RKO (cell line): Measurements from ENCODE around the gene C6orf58.
A peak's percentile ranks its signal among the peaks of the same experiment; 100 is the strongest.
"Not testable (repeated sequence)": the region's sequence is repeated elsewhere in the genome, so short reads cannot be mapped to it uniquely, and the experiment has no call there.

ENCODE experiments used
- DNase-seq: peaks from one replicate; pipeline ENCODE4 v3.0.0-alpha.2; 2016; ENCODE audit warnings: low spot score

Gene C6orf58

DNA sequence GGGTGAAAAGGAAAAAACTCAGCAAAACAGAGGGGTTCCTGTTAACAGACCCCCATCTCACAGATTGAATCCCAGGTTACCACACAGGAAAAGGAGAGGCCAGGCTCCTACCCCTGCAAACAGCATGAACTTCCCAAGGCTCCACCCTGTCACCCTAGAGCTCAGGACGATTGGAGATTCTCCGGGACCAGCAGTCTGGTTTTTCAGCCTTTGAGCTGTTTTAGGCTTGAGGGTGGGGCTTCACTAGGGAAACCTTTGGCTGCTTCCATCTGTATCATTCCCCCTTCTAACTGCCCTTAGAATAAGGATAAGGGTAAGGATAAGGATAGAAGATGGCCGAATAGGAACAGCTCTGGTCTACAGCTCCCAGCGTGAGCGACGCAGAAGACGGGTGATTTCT lies 16.0 kb downstream of the C6orf58 start:
- no peak for DNase-seq

DNA sequence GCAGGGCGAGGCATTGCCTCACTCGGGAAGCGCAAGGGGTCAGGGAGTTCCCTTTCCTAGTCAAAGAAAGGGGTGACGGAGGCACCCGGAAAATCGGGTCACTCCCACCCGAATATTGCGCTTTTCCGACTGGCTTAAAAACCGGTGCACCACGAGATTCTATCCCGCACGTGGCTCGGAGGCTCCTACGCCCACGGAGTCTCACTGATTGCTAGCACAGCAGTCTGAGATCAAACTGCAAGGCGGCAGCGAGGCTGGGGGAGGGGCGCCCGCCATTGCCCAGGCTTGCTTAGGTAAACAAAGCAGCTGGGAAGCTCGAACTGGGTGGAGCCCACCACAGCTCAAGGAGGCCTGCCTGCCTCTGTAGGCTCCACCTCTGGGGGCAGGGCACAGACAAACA lies 16.5 kb downstream of the C6orf58 start:
- not testable (repeated sequence) for DNase-seq

DNA sequence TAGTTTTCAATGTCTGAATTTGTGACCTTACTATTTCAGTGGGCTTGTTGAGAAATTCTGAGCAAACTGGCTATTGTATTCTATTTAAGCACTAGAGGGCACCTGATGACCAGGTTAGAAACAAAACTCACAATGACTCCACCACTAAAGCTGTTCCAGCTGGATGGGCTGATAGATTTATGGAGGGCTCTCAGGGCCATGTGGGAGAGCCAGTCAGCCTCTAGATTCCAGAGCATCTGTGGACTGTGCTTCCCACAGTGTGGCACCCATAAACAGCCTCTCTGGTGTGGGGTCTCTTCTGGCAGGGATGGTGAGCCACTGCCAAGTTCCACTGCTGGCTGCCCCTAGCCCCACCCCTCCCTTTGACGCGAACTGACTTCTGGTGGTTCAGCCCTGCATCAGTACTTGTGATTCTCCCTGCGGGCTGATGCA lies 29.2 kb downstream of the C6orf58 start:
- DNase-seq, result peak; percentile 81

DNA sequence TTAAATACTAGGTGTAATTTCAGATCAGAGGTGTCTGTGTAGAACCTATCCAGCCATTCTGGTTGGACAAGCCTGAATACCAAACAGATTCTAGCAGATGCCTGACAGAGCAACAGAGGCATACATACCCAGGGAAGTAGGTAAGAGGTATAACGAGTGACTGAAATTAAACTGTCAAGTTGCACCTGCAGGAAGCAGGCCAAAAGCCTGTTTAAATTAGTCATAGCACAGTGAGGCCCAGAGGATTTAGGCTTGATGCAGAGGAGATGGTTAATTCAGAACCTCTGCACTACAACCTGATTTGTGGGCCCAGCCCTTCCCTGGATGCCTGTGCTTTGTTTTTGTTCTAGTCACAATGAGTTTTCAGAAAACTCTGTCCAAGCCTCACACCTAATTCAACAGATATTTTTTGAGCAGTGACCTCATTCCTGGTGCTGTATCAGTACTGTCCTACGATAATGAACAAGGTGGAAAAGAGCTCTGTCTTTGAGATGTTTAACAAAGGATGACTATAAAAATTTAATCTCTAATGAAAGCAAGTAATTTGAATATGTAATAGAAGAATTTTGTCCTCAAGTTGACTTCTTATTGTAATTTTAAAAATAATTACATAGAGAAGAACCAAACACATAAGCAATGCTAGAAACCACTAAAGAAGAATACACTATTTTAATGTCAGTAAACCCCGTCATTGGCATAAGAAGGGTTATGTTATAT lies 31.7 kb downstream of the C6orf58 start:
- DNase-seq, result no peak

DNA sequence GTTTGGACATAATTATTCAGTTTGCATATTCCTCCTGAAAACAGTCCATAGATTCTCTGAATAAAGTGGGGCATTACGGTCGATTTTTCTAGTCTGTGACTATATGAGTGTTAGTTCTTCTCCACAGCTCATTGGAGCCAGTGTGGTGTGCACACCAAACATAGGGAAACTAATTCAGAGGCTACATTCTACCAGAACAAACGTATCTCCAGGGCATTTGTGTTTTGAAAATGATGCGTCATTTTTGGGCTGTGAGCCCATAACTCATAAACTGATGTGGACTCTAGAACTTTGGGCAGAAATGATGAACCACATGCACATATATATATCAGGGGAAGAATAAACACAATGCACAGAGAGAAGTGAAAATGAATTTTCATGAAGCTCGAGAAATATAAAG lies 41.8 kb downstream of the C6orf58 start:
- DNase-seq, result no peak

DNA sequence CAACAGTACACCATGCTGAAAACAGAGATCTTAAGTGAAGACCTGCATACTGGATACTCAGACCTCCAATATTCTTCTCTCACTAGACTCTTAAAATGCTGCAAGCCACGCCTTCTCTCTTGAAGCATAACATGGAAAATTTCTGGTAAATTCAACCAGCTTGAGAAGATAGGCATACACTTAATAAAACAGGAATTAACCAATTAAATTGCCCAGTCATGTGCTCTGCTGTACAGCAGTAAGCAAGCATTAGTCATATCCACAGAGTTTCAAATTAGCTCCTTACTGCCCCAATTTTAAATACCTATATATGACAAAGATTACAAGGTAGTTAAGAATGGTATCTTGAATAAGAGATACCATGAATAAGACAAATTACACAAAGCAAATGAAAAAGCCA lies 53.8 kb downstream of the C6orf58 start:
- DNase-seq, result no peak

DNA sequence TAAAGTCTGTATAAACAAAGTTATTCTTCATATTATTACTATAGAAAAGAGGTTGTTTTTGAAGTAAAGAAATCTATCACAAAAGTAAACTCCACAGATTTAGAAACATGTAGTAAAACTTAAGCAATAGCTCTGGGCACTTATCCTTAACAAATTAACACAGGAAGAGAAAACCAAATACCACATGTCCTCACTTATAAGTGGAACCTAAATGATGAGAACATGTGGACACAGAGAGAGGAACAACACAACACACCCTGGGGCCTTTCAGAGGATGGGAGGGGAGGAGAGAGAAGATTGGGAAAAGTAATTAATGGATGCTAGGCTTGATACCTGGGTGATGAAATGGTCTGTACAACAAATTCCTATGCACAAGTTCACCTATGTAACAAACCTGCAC lies 57.2 kb downstream of the C6orf58 start:
- no peak for DNase-seq

DNA sequence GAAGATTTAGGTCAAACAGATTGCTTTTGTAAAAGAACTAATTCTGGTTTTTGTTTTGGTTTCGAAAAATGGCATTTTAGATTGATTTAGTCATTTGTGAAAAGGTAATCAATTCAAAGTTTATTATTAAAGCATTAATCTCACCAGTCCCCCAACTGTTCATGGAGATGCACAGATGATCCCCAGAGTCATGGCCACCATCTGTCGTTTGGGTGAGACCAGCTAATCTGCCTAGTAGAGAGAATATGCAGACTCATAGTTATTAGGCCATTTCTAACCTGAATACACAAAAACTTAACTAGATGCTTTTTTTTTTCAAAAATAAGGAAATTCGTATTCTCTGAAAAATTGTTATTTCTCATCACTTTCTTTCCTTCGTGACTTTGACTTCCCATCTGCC lies 58.1 kb downstream of the C6orf58 start:
- no peak for DNase-seq

DNA sequence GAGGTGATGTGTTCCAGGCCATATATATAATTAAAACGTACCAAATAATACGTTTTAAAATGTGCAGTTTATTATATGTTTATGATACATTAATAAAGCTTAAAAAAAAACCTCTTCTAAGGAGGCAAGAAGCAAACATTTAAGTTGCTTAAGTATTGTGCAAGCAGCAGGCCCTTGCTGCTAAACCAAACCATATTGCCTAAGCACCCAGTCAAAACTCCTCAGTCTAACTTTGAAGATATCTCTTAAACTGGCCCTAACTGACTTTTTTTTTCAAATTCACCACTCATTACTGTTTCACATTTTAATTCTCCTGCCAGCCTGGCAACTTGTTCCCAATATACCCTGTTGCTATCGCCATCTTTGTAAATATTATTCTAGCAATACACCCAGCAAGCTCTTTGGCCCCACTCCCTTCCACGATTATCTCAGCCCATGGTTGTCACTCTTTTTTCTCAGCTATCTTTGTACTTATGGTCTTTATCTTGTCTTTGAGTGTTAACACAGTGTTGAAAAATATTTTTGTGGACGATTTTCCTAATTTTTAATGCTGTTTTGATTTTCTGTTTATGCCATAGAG lies 60.9 kb downstream of the C6orf58 start:
- no peak for DNase-seq
